Measurements from ENCODE around the gene OXLD1. TPM values are rescaled to one million over a fixed set of nuclear protein-coding genes. Genes with fewer than 3 reads are reported as not detected.

The OXLD1 gene
- total and polyA plus RNA-seq, 2 donors (not counting 1 experiment from before 2014, with no cell fraction given), result 39.5 to 102 TPM

DNA sequence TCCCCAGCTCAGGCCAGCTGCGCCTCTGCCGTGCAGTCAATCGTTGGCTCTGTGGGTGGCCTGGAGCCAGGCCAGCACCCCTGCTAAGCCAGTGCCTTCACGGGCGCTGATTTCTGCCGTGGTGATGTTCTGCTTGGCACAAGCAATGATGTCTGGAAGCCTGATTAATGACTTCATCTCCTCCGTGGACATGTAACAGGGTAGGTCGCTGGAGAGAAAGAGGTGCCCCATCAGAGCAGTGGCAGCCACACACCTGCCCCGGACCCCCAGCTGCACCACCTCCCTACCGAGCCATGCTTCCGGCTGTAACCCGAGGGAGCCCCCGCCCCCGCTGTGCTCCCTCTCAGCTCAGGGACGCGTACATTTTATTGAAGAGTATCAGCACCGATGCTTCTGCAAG, 15.3 kb upstream of the OXLD1 start:
- no peak for ATAC-seq (ENCODE audit: low read depth)
- H3K9ac ChIP-seq (ENCODE audit: low read length), result no peak overlapping the region
- Mint-ChIP-seq H3K4me1 (peaks cover 29% of the 10 kb centered on the region), H3K27me3 (no peaks in the 10 kb centered on the region), H3K27ac (peak overlapping the region; percentile 32), H3K9me3 (ENCODE audit: insufficient read depth) (no peaks in the 10 kb centered on the region), H3K4me3 (peak overlapping the region; percentile 7)
- H3K27ac ChIP-seq (ENCODE audit: low read length in 2 of 2), result no peak overlapping the region
- no peak overlapping the region for H2AFZ ChIP-seq (ENCODE audit: insufficient read depth, low read depth, low read length, poor library complexity, severe bottlenecking)
- intact Hi-C loops (cut with micrococcal nuclease), result loop anchor here (2.0 kb wide), 1 partner anchor 31 kb away; the partner anchor contains the start of gene SLC25A10
- CTCF ChIA-PET, result no interaction called here
- peaks cover 22 to 25% of the 10 kb centered on the region in 2 donors for H3K4me1 ChIP-seq (ENCODE audit: control insufficient read depth in 2 of 2, insufficient read depth in 2 of 2, low read length in 2 of 2)
- H3K27me3 ChIP-seq (replicated peaks in 1 of 4; ENCODE audit: control extremely low read depth in 1 of 4, control insufficient read depth in 3 of 4, insufficient read depth in 4 of 4, low read length in 3 of 4), result no peaks in the 10 kb centered on the region
- peaks cover 26% of the 10 kb centered on the region for H4K20me1 ChIP-seq (ENCODE audit: control insufficient read depth, insufficient read depth, low read length, poor library complexity, severe bottlenecking)
- H3K36me3 ChIP-seq (replicated peaks in 1 of 2; ENCODE audit: control extremely low read depth in 1 of 2, control insufficient read depth in 1 of 2, extremely low read depth in 1 of 2, insufficient read depth in 2 of 2, low read length in 1 of 2), result peaks cover 0 to 7% of the 10 kb centered on the region in 2 experiments
- WGBS (ENCODE audit: insufficient coverage), result over 99% methylated on average over 17 of the region's 17 CpGs
- no peak overlapping the region for H3K4me2 ChIP-seq (replicated peaks; ENCODE audit: low read depth, low read length, poor library complexity, severe bottlenecking)
- peaks cover 57% of the 10 kb centered on the region for H3K79me2 ChIP-seq (ENCODE audit: control insufficient read depth, insufficient read depth, low read length)
- no peak for TF ChIP-seq CTCF (IDR thresholded peaks at IDR 0.05)
- DNase-seq, result no peak
- H3K4me3 ChIP-seq (ENCODE audit: control extremely low read depth in 1 of 5, extremely low read depth in 1 of 5, insufficient read depth in 1 of 5, low read depth in 2 of 5, low read length in 4 of 5), result no peak overlapping the region
- POLR2A ChIA-PET, result no interaction called here
- no peaks in the 10 kb centered on the region for H3K9me3 ChIP-seq (ENCODE audit: control extremely low read depth in 1 of 3, control insufficient read depth in 2 of 3, insufficient read depth in 1 of 3, low read length in 2 of 3)

GRCh38 chr17:81680150-81680549, 13.7 kb upstream of the OXLD1 start:
- no peak overlapping the region for H3K27ac Mint-ChIP-seq
- H3K4me3 ChIP-seq (ENCODE audit: control extremely low read depth in 1 of 5, extremely low read depth in 1 of 5, insufficient read depth in 1 of 5, low read depth in 2 of 5, low read length in 4 of 5), result no peak overlapping the region
- peaks cover 24% of the 10 kb centered on the region for H3K4me1 Mint-ChIP-seq
- no peak for DNase-seq
- no peaks in the 10 kb centered on the region for H3K9me3 Mint-ChIP-seq (ENCODE audit: insufficient read depth)
- H3K79me2 ChIP-seq (ENCODE audit: control insufficient read depth, insufficient read depth, low read length), result peaks cover 42% of the 10 kb centered on the region
- ATAC-seq (ENCODE audit: low read depth), result no peak
- H3K4me3 Mint-ChIP-seq, result no peak overlapping the region
- H3K27ac ChIP-seq (ENCODE audit: low read length in 2 of 2), result no peak overlapping the region
- no peak overlapping the region for H3K4me2 ChIP-seq (replicated peaks; ENCODE audit: low read depth, low read length, poor library complexity, severe bottlenecking)
- H2AFZ ChIP-seq (ENCODE audit: insufficient read depth, low read depth, low read length, poor library complexity, severe bottlenecking), result no peak overlapping the region
- H3K9ac ChIP-seq (ENCODE audit: low read length), result no peak overlapping the region
- no peaks in the 10 kb centered on the region for H3K9me3 ChIP-seq (ENCODE audit: control extremely low read depth in 1 of 3, control insufficient read depth in 2 of 3, insufficient read depth in 1 of 3, low read length in 2 of 3)
- no peaks in the 10 kb centered on the region for H3K27me3 ChIP-seq (replicated peaks in 1 of 4; ENCODE audit: control extremely low read depth in 1 of 4, control insufficient read depth in 3 of 4, insufficient read depth in 4 of 4, low read length in 3 of 4)
- H3K27me3 Mint-ChIP-seq, result no peaks in the 10 kb centered on the region
- TF ChIP-seq CTCF (IDR thresholded peaks at IDR 0.05) (no peak), EZH2 (IDR thresholded peaks at IDR 0.05; ENCODE audit: borderline replicate concordance, insufficient read depth, low read depth, low read length, poor library complexity, severe bottlenecking) (no peak)
- H3K4me1 ChIP-seq (ENCODE audit: control insufficient read depth in 2 of 2, insufficient read depth in 2 of 2, low read length in 2 of 2), result peaks cover 16 to 19% of the 10 kb centered on the region in 2 donors
- intact Hi-C loops (cut with micrococcal nuclease), result no loop called here
- POLR2A ChIA-PET, result no interaction called here
- 95% methylated on average over 11 of the region's 11 CpGs for WGBS (ENCODE audit: insufficient coverage)
- CTCF ChIA-PET, result no interaction called here
- peaks cover 11% of the 10 kb centered on the region for H4K20me1 ChIP-seq (ENCODE audit: control insufficient read depth, insufficient read depth, low read length, poor library complexity, severe bottlenecking)
- H3K36me3 ChIP-seq (replicated peaks in 1 of 2; ENCODE audit: control extremely low read depth in 1 of 2, control insufficient read depth in 1 of 2, extremely low read depth in 1 of 2, insufficient read depth in 2 of 2, low read length in 1 of 2), result peaks cover 0 to 2% of the 10 kb centered on the region in 2 experiments

All from B cell (primary cell).